Mucosa of rectum (tissue), 2 donors: ENCODE measurements around the gene SCFD2.

Source experiments
- H3K27ac ChIP-seq, 2 donors: one replicate each; pipeline ENCODE4 v1.7.0; 2013; ENCODE audit warnings: inconsistent platforms in 2 of 2, low read depth in 2 of 2, low read length in 2 of 2
- H3K27me3 ChIP-seq, 2 donors: one replicate each; pipeline ENCODE4 v1.7.0; 2013; ENCODE audit warnings: low read length in 2 of 2; ENCODE audit not compliant: control insufficient read depth in 2 of 2, insufficient read depth in 2 of 2
- H3K36me3 ChIP-seq, 2 donors: one replicate each; pipeline ENCODE4 v1.7.0; 2013; ENCODE audit warnings: low read length in 2 of 2; ENCODE audit not compliant: control insufficient read depth in 2 of 2, insufficient read depth in 2 of 2
- H3K4me1 ChIP-seq, 2 donors: one replicate each; pipeline ENCODE4 v1.7.0; 2013; ENCODE audit warnings: low read length in 2 of 2, mild to moderate bottlenecking in 1 of 2; ENCODE audit not compliant: control insufficient read depth in 2 of 2, insufficient read depth in 2 of 2
- H3K4me3 ChIP-seq, 2 donors: one replicate each; pipeline ENCODE4 v1.7.0; 2013; ENCODE audit warnings: low read length in 2 of 2
- H3K9ac ChIP-seq, 2 donors: one replicate each; pipeline ENCODE4 v1.7.0; 2013; ENCODE audit warnings: low read length in 2 of 2, low read depth in 1 of 2, mild to moderate bottlenecking in 1 of 2
- H3K9me3 ChIP-seq, 2 donors: one replicate each; pipeline ENCODE4 v1.7.0; 2013; ENCODE audit warnings: low read length in 2 of 2; ENCODE audit not compliant: control insufficient read depth in 2 of 2
- donor health status: healthy.
- donor health status: Normal muscosa, but diverticular disease.

The SCFD2 gene

GRCh38 chr4:53367721-53368120, 1.9 kb upstream of the SCFD2 start:
- Histone ChIP-seq H3K36me3 (no peaks in the 10 kb centered on the region), H3K4me3 (no peak overlapping the region), H3K9me3 (no peaks in the 10 kb centered on the region), H3K9ac (no peak overlapping the region), H3K27me3 (peaks cover 0 to 3% of the 10 kb centered on the region in 2 donors), H3K4me1 (peaks cover 8 to 10% of the 10 kb centered on the region in 2 donors), H3K27ac (no peak overlapping the region)

DNA sequence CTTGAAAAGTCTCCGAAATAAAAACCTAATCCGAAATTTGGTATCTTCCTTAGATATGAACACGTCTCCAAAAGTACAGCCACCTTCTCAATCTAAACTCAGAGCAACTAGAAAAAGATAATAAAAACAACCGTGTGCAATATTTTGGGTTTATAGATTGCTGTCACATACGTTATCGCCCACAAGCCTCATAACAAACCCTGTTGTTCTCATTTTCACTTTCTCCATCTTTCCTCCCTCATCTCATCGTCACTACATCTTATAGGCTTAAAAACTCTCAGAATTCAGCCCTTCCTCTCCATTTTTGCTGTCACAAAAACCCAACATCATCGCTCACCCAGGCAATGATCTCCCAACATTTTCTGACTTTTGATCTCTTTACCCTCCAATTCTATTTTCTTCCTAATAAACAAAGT, 448 bp upstream of the SCFD2 start:
- Histone ChIP-seq H3K9ac (peak overlapping the region; percentile 7 to 18), H3K9me3 (no peaks in the 10 kb centered on the region), H3K4me1 (peaks cover 8 to 10% of the 10 kb centered on the region in 2 donors), H3K36me3 (no peaks in the 10 kb centered on the region), H3K4me3 (peak overlapping the region; percentile 86 to 96), H3K27me3 (peaks cover 0 to 3% of the 10 kb centered on the region in 2 donors), H3K27ac (peak overlapping the region; percentile 29 to 49)

GRCh38 chr4:53365121-53365485, 758 bp downstream of the SCFD2 start:
- Histone ChIP-seq H3K9me3 (no peaks in the 10 kb centered on the region), H3K36me3 (no peaks in the 10 kb centered on the region), H3K9ac (peak overlapping the region; percentile 53 to 68), H3K27me3 (peaks cover 0 to 3% of the 10 kb centered on the region in 2 donors), H3K4me3 (peak overlapping the region; percentile 86 to 96), H3K4me1 (peaks cover 8 to 10% of the 10 kb centered on the region in 2 donors), H3K27ac (peak overlapping the region in 1 of 2 donors; percentile 29)

DNA sequence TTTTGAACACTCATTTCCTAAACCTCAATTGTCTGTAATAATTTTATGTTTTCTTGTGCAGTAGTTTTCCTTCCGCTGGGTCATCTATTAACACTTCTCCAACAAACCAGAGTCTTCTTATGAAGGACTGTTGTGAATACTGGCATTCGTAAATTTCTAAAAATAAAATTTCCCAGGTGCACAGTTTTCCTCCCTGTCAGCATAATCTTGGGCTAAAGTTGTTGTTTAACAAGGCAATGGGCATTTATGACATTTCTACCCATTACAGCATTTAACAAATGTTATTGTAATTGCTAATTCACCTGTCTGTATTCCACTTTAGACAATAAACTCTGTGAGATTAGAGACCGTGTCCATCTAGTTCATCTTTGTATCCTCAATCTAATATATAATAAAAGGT, 1.2 kb downstream of the SCFD2 start:
- no peak overlapping the region for H3K27ac ChIP-seq
- H3K9me3 ChIP-seq = no peaks in the 10 kb centered on the region
- peaks cover 0 to 3% of the 10 kb centered on the region in 2 donors for H3K27me3 ChIP-seq
- no peak overlapping the region for H3K9ac ChIP-seq
- peaks cover 8 to 10% of the 10 kb centered on the region in 2 donors for H3K4me1 ChIP-seq
- peak overlapping the region; percentile 86 to 96 for H3K4me3 ChIP-seq
- no peaks in the 10 kb centered on the region for H3K36me3 ChIP-seq

DNA sequence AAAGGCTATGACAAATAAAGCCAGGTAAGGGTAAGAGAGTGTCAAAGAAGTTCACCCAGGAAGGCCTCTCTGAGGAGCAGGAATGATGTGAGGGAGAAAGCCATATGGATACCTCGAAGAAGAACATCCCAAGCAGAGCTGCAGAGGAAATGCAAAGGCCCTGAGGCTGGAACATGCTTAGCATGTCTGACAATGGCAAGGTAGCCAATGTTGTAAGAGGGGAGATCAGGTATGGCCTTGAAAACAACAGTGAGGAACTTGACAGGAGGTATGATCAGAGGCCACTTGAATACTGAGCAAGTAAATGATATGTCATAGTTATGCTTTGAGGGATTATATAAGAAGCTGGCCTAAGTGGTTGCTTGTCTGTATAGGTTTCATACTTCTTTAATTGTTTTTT, 3.8 kb downstream of the SCFD2 start:
- Histone ChIP-seq H3K9ac (no peak overlapping the region), H3K9me3 (no peaks in the 10 kb centered on the region), H3K4me3 (no peak overlapping the region), H3K4me1 (peaks cover 8 to 10% of the 10 kb centered on the region in 2 donors), H3K27ac (no peak overlapping the region), H3K36me3 (no peaks in the 10 kb centered on the region), H3K27me3 (no peaks in the 10 kb centered on the region)

GRCh38 chr4:53361451-53361850, 4.4 kb downstream of the SCFD2 start:
- Histone ChIP-seq H3K27me3 (no peaks in the 10 kb centered on the region), H3K9ac (no peak overlapping the region), H3K36me3 (no peaks in the 10 kb centered on the region), H3K4me1 (peaks cover 8 to 10% of the 10 kb centered on the region in 2 donors), H3K4me3 (no peak overlapping the region), H3K27ac (no peak overlapping the region), H3K9me3 (no peaks in the 10 kb centered on the region)

GRCh38 chr4:53355930-53356521, 9.8 kb downstream of the SCFD2 start:
- Histone ChIP-seq H3K36me3 (no peaks in the 10 kb centered on the region), H3K4me3 (no peak overlapping the region), H3K27me3 (no peaks in the 10 kb centered on the region), H3K4me1 (no peaks in the 10 kb centered on the region), H3K9ac (no peak overlapping the region), H3K27ac (no peak overlapping the region), H3K9me3 (no peaks in the 10 kb centered on the region)

- H3K27me3 ChIP-seq = no peaks in the 10 kb centered on the region
- H3K9ac ChIP-seq = no peak overlapping the region
- no peaks in the 10 kb centered on the region for H3K9me3 ChIP-seq
- H3K4me3 ChIP-seq = no peak overlapping the region
- H3K27ac ChIP-seq = no peak overlapping the region
- H3K4me1 ChIP-seq = no peaks in the 10 kb centered on the region
- H3K36me3 ChIP-seq = peaks cover 0 to 4% of the 10 kb centered on the region in 2 donors
Measured at GRCh38 chr4:53354012-53354722, 11.7 kb downstream of the SCFD2 start.

DNA sequence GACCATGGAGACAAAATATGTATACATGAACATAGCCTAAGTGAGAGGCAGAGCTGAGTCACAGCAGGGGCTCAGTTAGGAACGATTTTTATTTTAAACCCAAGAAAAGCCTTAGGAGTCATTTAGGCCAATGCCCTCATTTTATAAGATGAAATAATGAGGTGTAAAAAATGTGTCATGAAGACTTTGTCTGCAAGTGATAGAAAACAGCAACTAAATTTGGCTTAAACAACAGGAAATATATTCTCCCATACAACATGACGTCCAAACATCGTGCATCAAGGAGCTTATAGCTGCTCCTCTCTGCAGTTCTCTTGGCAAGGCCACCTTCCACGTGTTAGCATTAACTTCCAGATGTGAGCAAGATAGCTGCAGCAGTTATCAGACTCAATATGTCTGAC, 16.8 kb downstream of the SCFD2 start:
- H3K36me3 ChIP-seq = peaks cover 0 to 4% of the 10 kb centered on the region in 2 donors
- no peaks in the 10 kb centered on the region for H3K4me1 ChIP-seq
- H3K9me3 ChIP-seq = no peaks in the 10 kb centered on the region

DNA sequence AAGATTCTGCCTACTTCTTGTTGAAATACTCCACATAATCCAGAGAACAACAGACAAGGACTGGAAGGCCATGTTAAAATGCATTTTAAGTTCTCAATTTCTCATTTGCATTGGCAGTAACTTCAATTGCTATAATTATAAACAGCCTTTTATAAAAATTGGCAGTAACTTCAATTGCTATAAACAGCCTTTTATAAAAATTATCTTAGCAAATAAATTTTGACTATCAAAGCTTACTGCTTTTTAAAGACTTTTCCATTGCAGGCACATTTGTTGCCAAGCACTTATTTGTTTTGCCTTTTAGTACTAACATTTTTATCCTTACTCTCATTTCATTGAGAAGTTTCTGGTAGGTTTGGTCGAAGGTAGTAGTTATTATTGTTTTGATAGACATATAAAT, 17.8 kb downstream of the SCFD2 start:
- H3K4me3 ChIP-seq = no peak overlapping the region
- no peaks in the 10 kb centered on the region for H3K27me3 ChIP-seq
- H3K4me1 ChIP-seq = no peaks in the 10 kb centered on the region
- H3K27ac ChIP-seq = no peak overlapping the region
- peaks cover 0 to 4% of the 10 kb centered on the region in 2 donors for H3K36me3 ChIP-seq
- no peak overlapping the region for H3K9ac ChIP-seq
- no peaks in the 10 kb centered on the region for H3K9me3 ChIP-seq

More for the DNA sequence above, 16.8 kb downstream of the SCFD2 start:
- Histone ChIP-seq H3K27me3 (no peaks in the 10 kb centered on the region), H3K27ac (no peak overlapping the region), H3K9ac (no peak overlapping the region), H3K4me3 (no peak overlapping the region)
